HepG2 (cell line): Measurements from ENCODE around the gene SEPTIN10. TPM values are rescaled to one million over a fixed set of nuclear protein-coding genes. Genes with fewer than 3 reads are reported as not detected.

Experiments used
- ARID3A ChIP-seq: IDR thresholded peaks from 2 replicates; pipeline ENCODE4 v1.6.1; 2012; ENCODE audit warnings: low read depth, low read length, improper control_type of control experiment
- ATF1 ChIP-seq: IDR thresholded peaks from 2 replicates; pipeline ENCODE4 v1.6.1; 2016; ENCODE audit warnings: mild to moderate bottlenecking, control low read depth
- ATM ChIP-seq: fragments of 450-650 bp; IDR thresholded peaks from 2 replicates; pipeline ENCODE4 v1.7.1; 2017; ENCODE audit warnings: mild to moderate bottlenecking, borderline replicate concordance
- CEBPZ ChIP-seq: IDR thresholded peaks from 2 replicates; pipeline ENCODE4 v1.6.1; 2012; ENCODE audit warnings: low read length, improper control_type of control experiment
- CHD2 ChIP-seq: IDR thresholded peaks from 2 replicates; pipeline ENCODE4 v1.6.1; 2011; ENCODE audit warnings: low read depth, low read length, improper control_type of control experiment
- DRAP1 ChIP-seq: IDR thresholded peaks from 2 replicates; pipeline ENCODE4 v1.6.1; 2016; ENCODE audit warnings: missing genetic modification reagents, missing compliant biosample characterization
- ELF3 ChIP-seq: IDR thresholded peaks from 2 replicates; pipeline ENCODE4 v1.6.1; 2016; ENCODE audit warnings: missing genetic modification reagents, missing compliant biosample characterization
- GATAD2A ChIP-seq: IDR thresholded peaks from 2 replicates; pipeline ENCODE4 v1.6.1; 2016
- ISL2 ChIP-seq: sonication (generic); formaldehyde crosslinking; IDR thresholded peaks from 2 replicates; pipeline ENCODE4 v1.5.0; 2020; ENCODE audit warnings: missing genetic modification reagents
- MYC ChIP-seq: sonication (generic); formaldehyde crosslinking; IDR thresholded peaks from 2 replicates; pipeline ENCODE4 v1.9.0; 2021; ENCODE audit warnings: missing genetic modification reagents, borderline replicate concordance
- PRDM15 ChIP-seq: sonication (generic); formaldehyde crosslinking; IDR thresholded peaks from 2 replicates; pipeline ENCODE4 v1.4.0; 2020; ENCODE audit warnings: missing genetic modification reagents
- SRSF1 ChIP-seq: fragments of 200-400 bp; formaldehyde crosslinking; optimal IDR thresholded peaks from 2 replicates; pipeline ENCODE3; 2017; ENCODE audit warnings: mild to moderate bottlenecking, low read depth, low read length, moderate library complexity
- SSRP1 ChIP-seq: IDR thresholded peaks from 2 replicates; pipeline ENCODE4 v1.6.1; 2016; ENCODE audit warnings: control low read depth
- XRCC5 ChIP-seq: fragments of 200-400 bp; formaldehyde crosslinking; optimal IDR thresholded peaks from 2 replicates; pipeline ENCODE3; 2017; ENCODE audit warnings: mild to moderate bottlenecking, low read length
- ZFP90 ChIP-seq: sonication (generic); formaldehyde crosslinking; IDR thresholded peaks from 2 replicates; pipeline ENCODE4 v1.8.0; 2022; ENCODE audit warnings: missing genetic modification reagents, mild to moderate bottlenecking, inconsistent platforms, borderline replicate concordance
- ZNF101 ChIP-seq: sonication (generic); formaldehyde crosslinking; IDR thresholded peaks from 2 replicates; pipeline ENCODE4 v1.4.0; 2020; ENCODE audit warnings: mild to moderate bottlenecking, low read depth, missing genetic modification reagents, borderline replicate concordance
- ZNF225 ChIP-seq: sonication (generic); formaldehyde crosslinking; IDR thresholded peaks from 2 replicates; pipeline ENCODE4 v1.4.0; 2020; ENCODE audit warnings: mild to moderate bottlenecking, missing genetic modification reagents
- ZNF550 ChIP-seq: sonication (generic); formaldehyde crosslinking; IDR thresholded peaks from 2 replicates; pipeline ENCODE4 v1.4.0; 2020; ENCODE audit warnings: mild to moderate bottlenecking, missing genetic modification reagents, borderline replicate concordance
- ZNF564 ChIP-seq: sonication (generic); formaldehyde crosslinking; IDR thresholded peaks from 2 replicates; pipeline ENCODE4 v1.8.1; 2023; ENCODE audit warnings: mild to moderate bottlenecking, missing genetic modification reagents
- polyA plus RNA-seq, 8 experiments: library from polyadenylated mRNA; depleted of rRNA in 3 of 8; stranded (reverse) in 7 of 8; unstranded in 1 of 8; fragments of >200 nt; fragmentation: Illumina TruSeq in 4 of 8; extraction: Trizol in 4 of 8; gene quantifications; 2 replicates each; pipeline versions ENCODE4 v1.2.1 to v1.2.3, GENCODE V29; 2011 to 2016; ENCODE audit warnings: low read depth in 4 of 8, missing spikeins in 1 of 8, mixed read lengths in 1 of 8; ENCODE audit not compliant: insufficient read depth in 1 of 8
- total RNA-seq, 5 experiments: library from RNA; depleted of rRNA; stranded (reverse); fragments of >200 nt; fragmentation: Illumina TruSeq; extraction: Trizol; gene quantifications; 2 replicates each; pipeline ENCODE4 v1.2.3, GENCODE V29; 2016; ENCODE audit warnings: low read depth in 1 of 5

The SEPTIN10 gene
- total and polyA plus RNA-seq, 2 of the 13 experiments (the other 11 are each of a cell fraction or from before 2014, with no cell fraction given) = 45.8 to 67.5 TPM

DNA sequence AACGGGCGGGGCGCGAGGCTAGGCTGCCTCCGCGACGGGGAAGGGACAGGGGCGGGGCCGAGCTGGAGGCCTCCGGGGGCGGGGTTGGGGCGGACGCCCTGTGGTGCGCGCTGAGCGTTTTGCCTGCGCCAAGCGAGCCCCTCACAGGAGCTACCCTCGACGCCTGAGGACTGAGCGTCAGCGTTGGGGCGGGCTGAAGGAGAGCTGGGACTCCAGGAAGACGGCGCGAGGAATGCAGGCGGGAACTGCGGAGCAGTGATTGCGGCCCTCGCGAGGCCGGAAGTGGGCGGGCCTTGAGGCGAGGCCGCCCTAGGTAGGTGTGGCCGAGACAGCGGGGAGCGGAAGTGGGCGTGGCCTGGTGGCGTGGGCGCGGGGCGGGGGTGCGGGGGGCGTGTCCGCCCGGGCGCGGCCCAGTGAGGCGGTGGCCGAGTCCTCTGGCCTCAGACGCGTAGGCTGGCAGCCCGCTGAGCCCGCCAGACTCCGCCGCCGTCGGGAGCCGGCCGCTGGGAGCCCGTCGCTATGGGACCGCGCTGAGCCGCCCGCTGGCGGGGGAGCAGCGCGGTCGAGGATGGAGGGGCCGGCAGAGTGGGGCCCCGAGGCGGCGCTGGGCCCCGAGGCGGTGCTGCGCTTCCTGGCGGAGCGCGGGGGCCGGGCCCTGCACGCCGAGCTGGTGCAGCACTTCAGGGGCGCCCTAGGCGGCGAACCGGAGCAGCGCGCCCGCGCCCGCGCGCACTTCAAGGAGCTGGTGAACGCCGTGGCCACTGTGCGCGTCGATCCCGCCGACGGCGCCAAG, at the start of gene SEPTIN10, which contains the start of gene SOWAHC (continued):
- no peak for TF ChIP-seq CEBPZ
- TF ChIP-seq ARID3A = no peak
- peak; percentile 85 for TF ChIP-seq GATAD2A (CRISPR knock-in tag)
- no peak for TF ChIP-seq XRCC5
- peak; percentile 88 for TF ChIP-seq ZNF564 (CRISPR knock-in tag)
- no peak for TF ChIP-seq ZNF550 (CRISPR knock-in tag)
- peak; percentile 94 for TF ChIP-seq ELF3
- no peak for TF ChIP-seq SRSF1
- peak; percentile 46; the same call in 1 of the 2 replicates for TF ChIP-seq ZNF225 (CRISPR knock-in tag)
- TF ChIP-seq MYC = peak; percentile 89
- TF ChIP-seq ZFP90 (CRISPR knock-in tag) = peak; percentile 56; the same call in 1 of the 2 replicates
- no peak for TF ChIP-seq SSRP1 (CRISPR knock-in tag)
- peak; percentile 87 for TF ChIP-seq ISL2 (CRISPR knock-in tag)
- peak; percentile 96 for TF ChIP-seq CHD2
- TF ChIP-seq ATM = no peak
- TF ChIP-seq PRDM15 (CRISPR knock-in tag) = peak; percentile 7; the same call in 1 of the 2 replicates
- peak; percentile 89 for TF ChIP-seq DRAP1 (CRISPR knock-in tag)
- no peak for TF ChIP-seq ATF1 (CRISPR knock-in tag)
- TF ChIP-seq ZNF101 = 0 out of 2 replicates have a peak, but pooled peaks have one; percentile 65
